Hippocampal formation (tissue), 2 donors: ENCODE measurements around the gene KIAA0825.

Experiments
- DNase-seq, 2 donors: peaks; one replicate each; lab custom pipeline; 2025; lab: John Stamatoyannopoulos, UW

The KIAA0825 gene, protein sequence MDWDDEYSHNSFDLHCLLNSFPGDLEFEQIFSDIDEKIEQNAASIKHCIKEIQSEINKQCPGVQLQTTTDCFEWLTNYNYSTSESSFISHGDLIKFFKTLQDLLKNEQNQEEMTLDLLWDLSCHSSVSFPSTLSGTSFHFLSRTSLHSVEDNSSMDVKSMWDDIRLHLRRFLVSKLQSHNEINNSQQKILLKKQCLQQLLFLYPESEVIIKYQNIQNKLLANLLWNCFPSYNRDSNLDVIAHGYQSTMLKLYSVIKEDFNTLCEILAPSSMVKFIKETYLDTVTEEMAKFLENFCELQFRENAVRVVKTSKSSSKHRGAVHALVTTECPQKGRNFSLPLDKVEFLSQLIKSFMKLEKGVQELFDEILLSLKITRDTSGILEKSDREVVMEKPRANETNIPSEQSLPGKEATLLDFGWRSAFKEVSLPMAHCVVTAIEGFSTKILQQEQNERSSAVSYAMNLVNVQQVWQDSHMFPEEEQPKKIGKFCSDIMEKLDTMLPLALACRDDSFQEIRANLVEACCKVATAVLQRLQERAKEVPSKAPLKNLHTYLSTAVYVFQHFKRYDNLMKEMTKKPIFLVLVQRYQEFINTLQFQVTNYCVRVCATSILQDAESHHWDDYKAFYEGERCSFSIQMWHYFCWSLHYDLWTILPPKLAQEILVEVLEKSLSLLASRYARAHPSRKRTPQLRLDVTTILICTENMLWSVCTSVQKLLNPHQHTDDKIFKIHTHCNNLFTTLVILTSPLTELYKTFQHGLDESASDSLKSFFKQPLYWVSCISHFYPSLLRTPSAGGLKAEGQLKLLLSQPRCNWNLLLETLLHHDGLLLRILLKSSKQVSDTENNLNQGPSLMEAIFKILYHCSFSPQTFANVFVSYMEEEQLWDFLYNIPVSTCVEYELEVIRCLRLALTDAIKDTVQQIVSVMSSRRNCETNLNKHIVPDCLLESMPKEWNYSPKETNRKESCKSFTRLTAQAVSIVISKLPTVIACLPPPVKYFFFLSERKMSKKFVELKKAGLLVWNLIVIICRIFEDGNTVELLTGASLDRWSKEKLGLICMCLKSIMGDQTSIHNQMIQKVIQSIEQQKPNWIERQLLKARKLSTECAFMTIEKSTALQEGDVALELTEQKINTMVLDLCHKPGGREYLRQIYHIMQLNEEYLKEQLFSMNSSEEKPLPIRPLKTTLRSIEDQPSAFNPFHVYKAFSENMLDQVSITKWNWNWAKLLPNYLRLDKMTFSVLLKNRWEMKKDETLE (N-terminal part only)

GRCh38 chr5:94618493-94619328, at the start of gene KIAA0825, which contains the start of gene SLF1:
Gene KIAA0825, minus strand, starts transcription at chr5:94618604. Its CDS starts 81,478 bp downstream, at chr5:94537126.
Gene SLF1, plus strand, starts transcription at chr5:94618669. Its CDS starts 10,142 bp downstream, at chr5:94628811.
- peak; percentile 81 to 83 for DNase-seq

- no peak for DNase-seq
These were observed 49.5 kb upstream of the KIAA0825 start for GRCh38 chr5:94667937-94668336.

DNA sequence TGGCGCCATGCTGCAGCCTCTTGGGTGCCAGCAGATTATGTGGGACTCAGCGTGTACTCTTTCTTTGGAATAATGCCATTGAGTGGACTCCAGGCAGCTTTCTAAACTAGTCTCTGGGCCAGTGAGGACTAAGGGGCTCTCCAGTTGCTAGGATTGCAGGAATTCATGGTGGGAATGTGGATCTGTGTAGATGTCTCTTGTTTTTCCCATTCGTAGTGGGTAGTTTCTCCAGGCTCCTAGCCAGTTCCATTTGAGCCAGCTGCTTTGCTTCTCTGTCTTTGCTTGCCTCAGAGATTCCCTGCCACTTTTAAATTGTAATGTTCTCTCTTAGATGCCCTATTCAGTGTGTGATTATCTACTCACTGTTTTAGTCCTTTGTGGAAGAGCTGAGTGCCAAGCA, 42.7 kb upstream of the KIAA0825 start:
- peak; percentile 2 to 3 for DNase-seq

GRCh38 chr5:94660506-94660905, 42.1 kb upstream of the KIAA0825 start:
- DNase-seq = no peak

DNA sequence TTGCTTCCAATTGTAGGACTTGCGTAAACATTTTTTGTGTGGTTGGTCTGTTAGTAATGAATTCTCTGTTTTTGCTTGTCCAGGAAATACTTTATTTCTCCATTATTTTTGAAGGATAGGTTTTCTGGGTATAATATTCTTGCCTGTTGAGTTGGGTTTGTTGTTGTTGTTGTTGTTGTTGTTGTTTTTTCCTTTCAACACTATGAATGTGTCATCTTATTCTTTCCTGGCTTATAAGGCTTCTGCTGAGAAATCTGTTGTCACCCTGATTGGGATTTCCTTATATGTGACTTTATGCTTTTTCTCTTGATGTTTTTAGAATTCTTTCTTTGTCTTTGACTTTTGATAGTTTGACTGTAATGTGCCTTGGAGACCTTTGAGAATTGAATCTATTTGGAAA, 39.9 kb upstream of the KIAA0825 start:
- no peak for DNase-seq

GRCh38 chr5:94649874-94650273, 31.5 kb upstream of the KIAA0825 start:
- DNase-seq = no peak

DNA sequence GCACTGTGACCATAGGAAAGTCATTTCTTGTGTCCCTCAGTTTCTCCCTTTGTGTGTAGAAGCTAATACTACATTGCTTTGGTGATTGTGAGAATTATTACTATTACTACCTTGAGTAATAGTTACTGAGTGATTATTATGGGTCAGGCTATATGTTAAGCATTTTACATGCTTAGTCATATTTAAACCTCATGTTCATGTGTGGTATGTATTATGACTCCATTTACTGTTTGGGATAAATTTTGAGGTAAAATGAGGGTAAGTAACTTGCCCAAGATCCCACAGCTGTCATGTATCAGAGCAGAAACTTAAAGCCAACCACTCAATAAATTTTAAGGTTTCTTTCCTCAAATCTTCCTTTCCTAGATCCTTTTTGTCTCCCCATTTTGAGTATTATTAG, 28.4 kb upstream of the KIAA0825 start:
- no peak for DNase-seq

- DNase-seq = no peak
These were observed 26.6 kb upstream of the KIAA0825 start for GRCh38 chr5:94645053-94645452.

DNA sequence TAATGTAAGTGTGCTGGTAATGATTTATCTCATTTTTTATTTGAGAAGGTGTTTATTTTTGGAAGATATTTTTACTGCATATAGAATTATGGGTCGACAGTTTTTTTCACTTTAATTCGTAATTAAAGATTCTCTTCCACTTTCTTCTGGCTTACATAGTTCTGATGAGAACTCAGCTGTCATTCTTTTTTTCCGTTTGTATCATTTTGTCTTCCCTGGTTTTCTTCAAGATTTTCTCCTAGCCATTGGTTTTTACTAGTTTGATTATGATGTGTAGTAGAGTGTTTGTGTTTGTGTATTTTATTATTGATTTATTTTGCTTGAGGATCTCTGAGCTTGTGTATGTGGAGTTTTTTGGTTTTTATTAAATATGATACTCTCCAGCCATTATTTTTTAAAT, 21.8 kb upstream of the KIAA0825 start:
- DNase-seq = no peak

DNA sequence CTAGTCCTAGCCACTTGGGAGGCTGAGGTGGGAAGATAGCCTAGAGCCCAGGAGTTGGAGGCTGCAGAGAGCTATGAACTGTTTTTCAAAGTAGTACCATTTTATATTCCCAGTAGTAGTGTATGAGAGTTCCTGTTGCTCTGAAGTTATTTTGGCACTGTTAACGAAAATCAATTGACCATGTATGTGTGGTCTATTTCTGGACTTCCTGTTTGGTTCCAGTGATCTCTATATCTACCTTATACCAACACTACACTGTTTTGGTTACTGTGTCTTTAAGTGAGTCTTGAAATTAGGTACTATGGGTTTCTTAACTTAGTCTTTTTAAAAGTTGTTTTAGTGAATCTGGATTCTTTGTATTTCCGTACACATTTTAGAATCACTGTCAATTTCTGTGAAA, 13.6 kb upstream of the KIAA0825 start:
- no peak for DNase-seq

GRCh38 chr5:94627191-94627590, 8.8 kb upstream of the KIAA0825 start:
- DNase-seq = no peak

DNA sequence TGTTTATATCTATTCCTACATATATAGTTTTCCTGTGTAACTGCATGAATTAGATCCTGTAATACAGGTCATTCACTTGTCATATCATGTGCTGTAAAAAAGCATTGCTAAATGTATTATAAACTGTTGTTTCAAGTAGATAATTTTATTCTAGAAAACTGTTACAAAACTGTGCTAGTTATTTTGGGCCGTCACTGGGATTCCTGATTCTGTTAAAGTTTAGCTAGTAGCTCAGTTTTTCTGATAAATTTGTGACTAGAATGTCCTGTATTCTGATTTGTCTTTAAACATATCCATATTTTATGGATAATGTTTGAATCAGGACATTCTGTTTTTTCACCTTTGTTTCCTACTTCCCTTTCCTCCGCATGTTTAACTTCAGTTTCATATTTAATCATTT, 5.5 kb upstream of the KIAA0825 start:
- no peak for DNase-seq

GRCh38 chr5:94623011-94623410, 4.6 kb upstream of the KIAA0825 start:
- DNase-seq = no peak

- DNase-seq = no peak
These were observed 3.4 kb upstream of the KIAA0825 start for GRCh38 chr5:94621763-94622162.

GRCh38 chr5:94620256-94620655, 1.9 kb upstream of the KIAA0825 start:
- DNase-seq = no peak

- peak; percentile 23 to 52 for DNase-seq
These were observed 343 bp downstream of the KIAA0825 start for GRCh38 chr5:94618029-94618492.

DNA sequence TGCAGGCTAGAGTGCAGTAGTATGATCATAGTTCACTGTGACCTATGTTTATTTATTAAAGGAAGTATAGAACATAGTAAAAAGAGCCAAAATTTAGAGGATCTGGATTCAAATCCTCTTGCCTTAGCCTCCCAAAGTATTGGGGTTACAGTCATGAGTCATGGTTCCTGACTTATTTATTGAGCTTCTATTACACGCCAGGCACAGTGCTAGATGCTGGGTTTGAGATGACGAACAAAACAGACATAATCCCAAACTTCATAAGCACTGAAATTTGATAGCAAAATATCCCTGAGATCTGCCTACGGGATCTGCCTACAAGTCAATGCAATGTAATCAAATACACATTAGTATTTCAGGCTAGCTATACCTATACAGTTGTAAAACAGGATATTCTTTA, 2.5 kb downstream of the KIAA0825 start:
- DNase-seq = no peak

- DNase-seq = no peak
These were observed 4.1 kb downstream of the KIAA0825 start for GRCh38 chr5:94614156-94614805.

DNA sequence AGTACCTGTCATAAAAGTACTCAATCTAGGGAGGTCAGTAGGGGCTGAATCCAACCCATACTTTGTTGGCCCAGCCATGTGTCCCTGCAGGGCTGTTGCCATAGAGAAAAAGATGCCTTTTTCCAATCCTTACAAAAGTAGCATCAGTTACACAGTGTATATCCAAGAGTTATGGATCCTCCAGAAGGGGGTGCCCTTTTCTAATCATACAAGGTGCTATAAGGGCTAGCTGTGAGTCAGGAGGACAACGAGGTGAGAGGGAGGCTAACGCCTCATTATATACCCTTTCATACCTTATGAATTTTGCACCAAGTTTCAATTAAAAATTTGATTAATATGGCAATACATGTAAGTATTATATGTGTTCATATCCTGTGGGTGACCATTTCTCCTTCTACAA, 4.8 kb downstream of the KIAA0825 start:
- DNase-seq = no peak

GRCh38 chr5:94595281-94595840, 23.0 kb downstream of the KIAA0825 start:
- no peak for DNase-seq
